MG63 (cell line): ENCODE measurements around the gene ARPC1A. TPM values are rescaled to one million over a fixed set of nuclear protein-coding genes. Genes with fewer than 3 reads are reported as not detected.
"Not testable (repeated sequence)": the region's sequence is repeated elsewhere in the genome, so short reads cannot be mapped to it uniquely, and the experiment has no call there.

ENCODE experiments used
- DNase-seq: peaks from one replicate; pipeline ENCODE4 v3.0.0-alpha.2; 2020
- H3K27me3 ChIP-seq: fragments of 250-450 bp; sonication (Bioruptor Pico); 2 replicates; pipeline ENCODE4 v1.5.1; 2020; ENCODE audit warnings: mild to moderate bottlenecking, moderate library complexity
- H3K36me3 ChIP-seq: fragments of 250-450 bp; sonication (Bioruptor Pico); 2 replicates; pipeline ENCODE4 v1.5.1; 2020; ENCODE audit warnings: mild to moderate bottlenecking, moderate library complexity
- H3K4me3 ChIP-seq: fragments of 250-450 bp; sonication (Bioruptor Pico); 2 replicates; pipeline ENCODE4 v1.5.1; 2020; ENCODE audit warnings: mild to moderate bottlenecking, moderate library complexity
- H3K9me3 ChIP-seq: fragments of 250-450 bp; sonication (Bioruptor Pico); 2 replicates; pipeline ENCODE4 v1.5.1; 2020; ENCODE audit warnings: mild to moderate bottlenecking, moderate library complexity
- total RNA-seq: library from RNA; depleted of rRNA; stranded (reverse); fragments of >200 nt; shearing (Covaris generic); gene quantifications from 2 replicates; pipeline ENCODE4 v1.2.3, GENCODE V29; 2014; ENCODE audit warnings: low replicate concordance

Gene ARPC1A
- total RNA-seq, 1 experiment from 2014 or later, result 75.8 TPM

DNA sequence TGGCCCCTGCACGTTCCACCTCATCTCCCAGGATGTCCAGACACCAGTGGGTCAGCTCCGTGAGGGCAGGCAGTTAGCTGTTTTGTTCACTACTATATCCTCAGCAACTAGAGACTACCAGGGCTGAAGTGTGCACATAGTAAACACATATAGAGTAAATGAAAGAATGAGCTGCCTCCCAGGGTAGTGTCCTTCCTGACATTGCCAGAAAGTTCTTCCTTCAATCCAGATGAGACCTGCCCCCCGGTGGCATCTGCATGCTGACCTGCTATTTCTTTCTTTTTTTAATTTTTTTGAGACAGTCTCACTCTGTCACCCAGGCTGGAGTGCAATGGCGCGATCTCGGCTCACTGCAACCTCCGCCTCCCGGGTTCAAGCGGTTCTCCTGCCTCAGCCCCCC lies 14.0 kb upstream of the ARPC1A start:
- Histone ChIP-seq H3K36me3 (no peaks in the 10 kb centered on the region), H3K27me3 (no peaks in the 10 kb centered on the region), H3K4me3 (no peak overlapping the region), H3K9me3 (no peaks in the 10 kb centered on the region)
- DNase-seq, result no peak

DNA sequence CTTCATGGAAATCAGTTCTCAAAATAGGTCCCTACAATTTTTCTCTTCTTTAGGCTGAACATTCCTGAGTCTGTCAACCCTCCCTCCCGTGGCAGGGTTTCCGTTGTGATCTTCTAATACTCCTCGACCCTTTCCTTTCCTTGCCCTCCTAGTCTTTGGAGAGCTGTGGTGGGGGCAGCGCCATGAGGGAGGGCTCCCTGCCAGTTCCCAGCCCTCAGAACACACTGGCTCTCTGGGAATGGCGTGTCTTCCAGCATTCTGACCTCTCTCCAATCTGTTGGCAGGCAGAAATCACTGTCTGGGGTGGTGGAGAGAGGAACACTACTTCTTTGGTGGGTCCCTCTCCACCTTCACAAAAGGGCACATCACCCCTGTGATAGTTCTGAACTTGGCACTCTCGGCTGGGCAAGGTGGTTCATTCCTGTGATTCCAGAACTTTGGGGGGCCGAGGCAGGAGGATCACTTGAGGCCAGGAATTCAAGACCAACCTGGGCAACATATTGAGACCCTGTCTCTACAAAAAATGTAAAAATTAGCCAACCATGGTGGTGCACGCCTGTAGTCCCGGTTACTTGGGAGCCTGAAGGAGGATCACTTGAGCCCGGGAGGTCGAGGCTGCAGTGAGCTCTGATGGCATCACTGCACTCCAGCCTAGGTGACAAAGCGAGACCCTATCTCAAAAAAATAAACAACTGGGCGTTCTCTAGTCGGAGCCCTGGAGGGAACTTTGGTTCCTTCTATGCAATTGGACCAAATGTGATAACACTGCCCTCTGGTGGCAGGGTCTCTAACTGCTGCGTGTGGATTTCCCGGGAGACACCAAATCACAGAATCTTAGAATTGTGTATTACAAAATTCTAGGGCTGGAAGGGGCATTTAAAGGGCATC lies 13.1 kb upstream of the ARPC1A start:
- Histone ChIP-seq H3K9me3 (no peaks in the 10 kb centered on the region), H3K36me3 (no peaks in the 10 kb centered on the region), H3K27me3 (no peaks in the 10 kb centered on the region), H3K4me3 (no peak overlapping the region)
- peak; percentile 13 for DNase-seq

DNA sequence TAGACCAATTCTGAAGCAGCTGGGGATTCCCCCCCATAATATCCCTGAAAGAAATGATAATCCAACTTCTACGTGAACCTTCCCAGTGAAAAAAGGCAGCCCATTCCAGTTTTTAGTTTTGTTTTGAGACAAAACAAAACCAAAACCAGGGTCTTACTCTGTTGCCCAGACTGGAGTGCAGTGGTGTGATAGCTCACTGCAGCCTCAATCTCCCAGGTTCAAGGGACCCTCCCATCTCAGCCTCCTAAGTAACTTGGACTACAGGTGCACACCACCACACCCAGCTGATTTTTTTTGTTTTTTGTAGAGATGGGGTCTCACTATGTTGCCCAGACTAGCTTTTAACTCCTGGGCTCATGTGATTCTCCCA lies 12.5 kb upstream of the ARPC1A start:
- no peak for DNase-seq
- Histone ChIP-seq H3K4me3 (no peak overlapping the region), H3K9me3 (no peaks in the 10 kb centered on the region), H3K36me3 (no peaks in the 10 kb centered on the region), H3K27me3 (no peaks in the 10 kb centered on the region)

DNA sequence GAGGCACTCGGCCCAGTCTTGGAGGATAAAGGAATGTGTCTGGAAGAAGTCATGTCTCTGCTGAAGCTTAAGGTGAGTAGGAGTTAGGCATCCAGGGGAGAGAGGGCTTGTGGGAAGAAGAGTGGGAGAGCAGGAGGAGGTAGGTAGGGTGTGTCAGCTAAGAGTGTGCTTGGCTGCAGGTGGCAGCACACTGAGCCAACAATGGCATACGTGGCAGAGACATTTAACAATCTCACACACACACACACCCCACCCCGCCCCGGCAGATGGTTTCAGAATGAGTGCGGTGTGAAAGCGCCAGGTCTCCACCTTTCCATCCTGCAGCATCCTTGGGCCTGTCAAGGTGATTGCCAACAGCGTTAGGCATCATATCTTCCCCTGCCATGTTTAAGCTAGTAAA lies 11.2 kb upstream of the ARPC1A start:
- DNase-seq, result no peak
- Histone ChIP-seq H3K9me3 (no peaks in the 10 kb centered on the region), H3K4me3 (no peak overlapping the region), H3K27me3 (no peaks in the 10 kb centered on the region), H3K36me3 (no peaks in the 10 kb centered on the region)

DNA sequence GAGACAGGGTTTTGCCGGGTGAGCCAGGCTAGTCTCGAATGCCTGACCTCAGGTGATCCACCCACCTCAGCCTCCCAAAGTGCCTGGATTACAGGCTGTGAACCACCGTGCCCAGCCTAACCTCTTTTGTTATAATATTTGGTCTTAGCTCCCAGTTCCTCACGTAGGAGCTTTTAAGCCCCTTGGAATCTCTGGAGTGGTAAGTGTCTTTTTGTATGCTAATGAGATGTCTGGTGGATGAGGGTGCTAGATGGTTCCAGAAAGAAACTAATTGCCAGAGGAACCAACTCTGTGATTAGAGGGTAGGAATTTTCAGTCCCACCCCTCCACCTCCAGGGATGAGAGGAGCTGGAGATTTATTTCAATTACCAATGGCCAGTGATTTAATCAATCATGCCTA lies 5.3 kb upstream of the ARPC1A start:
- Histone ChIP-seq H3K36me3 (no peaks in the 10 kb centered on the region), H3K9me3 (no peaks in the 10 kb centered on the region), H3K4me3 (no peak overlapping the region), H3K27me3 (no peaks in the 10 kb centered on the region)
- DNase-seq, result no peak

DNA sequence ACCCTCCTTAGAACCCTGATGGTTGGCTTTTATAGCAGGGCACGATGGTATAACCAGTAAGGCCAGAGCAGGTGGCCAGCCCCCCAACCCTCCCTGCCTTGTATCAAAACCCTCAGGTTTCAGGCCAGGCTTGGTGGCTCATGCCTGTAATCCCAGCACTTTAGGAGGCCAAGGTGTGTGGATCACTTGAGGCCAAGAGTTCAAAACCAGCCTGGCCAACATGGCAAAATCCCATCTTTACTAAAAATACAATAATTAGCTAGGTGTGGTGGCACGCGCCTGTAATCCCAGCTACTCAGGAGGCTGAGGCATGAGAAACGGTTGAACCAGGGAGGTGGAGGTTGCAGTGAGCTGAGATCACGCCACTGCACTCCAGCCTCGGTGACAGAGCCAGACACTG lies 3.0 kb upstream of the ARPC1A start:
- not testable (repeated sequence) for H3K9me3 ChIP-seq, H3K4me3 ChIP-seq, H3K27me3 ChIP-seq, DNase-seq, H3K36me3 ChIP-seq

DNA sequence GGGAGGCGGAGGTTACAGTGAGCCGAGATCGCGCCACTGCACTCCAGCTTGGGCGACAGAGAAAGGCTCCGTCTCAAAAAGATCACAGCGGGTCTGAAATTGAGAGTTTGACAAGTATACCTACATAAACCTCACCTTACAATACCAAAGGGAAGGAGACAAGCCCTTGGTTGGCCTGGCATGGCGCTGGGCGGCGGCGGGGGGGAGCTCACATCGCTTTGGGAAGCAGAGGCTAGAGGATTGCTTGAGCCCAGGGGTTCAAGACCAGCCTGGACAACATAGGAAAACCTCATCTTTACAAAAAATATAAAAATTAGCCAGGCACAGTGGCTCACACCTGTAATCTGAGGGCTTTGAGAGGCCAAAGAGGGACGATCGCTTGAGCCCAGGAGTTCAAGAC lies 1.1 kb upstream of the ARPC1A start:
- H3K9me3 ChIP-seq, result no peaks in the 10 kb centered on the region
- peaks cover 3% of the 10 kb centered on the region; the same call in 1 of the 2 replicates for H3K36me3 ChIP-seq
- H3K27me3 ChIP-seq, result no peaks in the 10 kb centered on the region
- DNase-seq, result no peak
- H3K4me3 ChIP-seq, result peak overlapping the region; percentile 85

DNA sequence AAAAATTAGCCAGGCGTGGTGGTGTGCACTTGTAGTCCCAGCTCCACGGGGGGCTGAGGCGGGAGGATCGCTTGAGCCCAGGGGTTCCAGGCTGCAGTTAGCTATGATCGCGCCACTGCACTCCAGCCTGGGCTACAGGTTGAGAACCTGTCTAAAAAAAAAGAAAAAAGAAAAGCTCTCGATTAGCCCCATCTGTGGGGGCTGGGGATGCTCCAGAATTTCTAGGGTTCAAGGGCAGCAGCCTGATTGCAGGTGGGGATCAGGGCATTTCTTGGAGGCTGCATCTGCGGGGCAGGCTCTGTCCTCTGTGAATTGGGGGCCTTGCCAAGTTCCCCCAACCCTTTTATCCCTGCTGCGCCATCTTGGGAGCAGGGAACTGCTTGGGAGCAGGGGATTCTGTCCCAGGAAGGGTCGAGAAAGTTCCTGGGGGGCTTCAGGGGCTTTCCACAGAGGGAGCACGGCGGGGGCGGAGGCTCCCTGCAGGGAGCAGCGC lies 651 bp upstream of the ARPC1A start:
- Histone ChIP-seq H3K9me3 (no peaks in the 10 kb centered on the region), H3K4me3 (peak overlapping the region; percentile 85), H3K36me3 (peaks cover 3% of the 10 kb centered on the region; the same call in 1 of the 2 replicates), H3K27me3 (no peaks in the 10 kb centered on the region)
- no peak for DNase-seq

DNA sequence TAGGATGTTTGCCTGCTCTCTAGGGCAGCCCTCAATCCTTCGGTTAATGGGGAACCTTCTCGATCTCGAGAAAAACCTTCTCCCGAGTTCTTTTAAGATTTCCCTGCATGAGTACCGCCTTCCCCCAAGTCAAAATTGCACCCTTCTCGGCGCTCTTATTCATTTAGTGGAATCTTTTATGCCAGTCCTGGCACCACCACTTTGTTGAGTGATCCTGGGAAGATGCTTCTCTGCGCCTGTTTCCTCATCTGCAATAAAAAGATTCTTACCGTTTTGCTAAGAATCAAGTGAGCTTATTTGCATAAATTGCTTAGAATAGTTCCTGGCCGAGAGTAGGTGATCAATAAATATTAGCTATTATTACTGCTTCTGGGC lies 697 bp downstream of the ARPC1A start:
- DNase-seq, result no peak

DNA sequence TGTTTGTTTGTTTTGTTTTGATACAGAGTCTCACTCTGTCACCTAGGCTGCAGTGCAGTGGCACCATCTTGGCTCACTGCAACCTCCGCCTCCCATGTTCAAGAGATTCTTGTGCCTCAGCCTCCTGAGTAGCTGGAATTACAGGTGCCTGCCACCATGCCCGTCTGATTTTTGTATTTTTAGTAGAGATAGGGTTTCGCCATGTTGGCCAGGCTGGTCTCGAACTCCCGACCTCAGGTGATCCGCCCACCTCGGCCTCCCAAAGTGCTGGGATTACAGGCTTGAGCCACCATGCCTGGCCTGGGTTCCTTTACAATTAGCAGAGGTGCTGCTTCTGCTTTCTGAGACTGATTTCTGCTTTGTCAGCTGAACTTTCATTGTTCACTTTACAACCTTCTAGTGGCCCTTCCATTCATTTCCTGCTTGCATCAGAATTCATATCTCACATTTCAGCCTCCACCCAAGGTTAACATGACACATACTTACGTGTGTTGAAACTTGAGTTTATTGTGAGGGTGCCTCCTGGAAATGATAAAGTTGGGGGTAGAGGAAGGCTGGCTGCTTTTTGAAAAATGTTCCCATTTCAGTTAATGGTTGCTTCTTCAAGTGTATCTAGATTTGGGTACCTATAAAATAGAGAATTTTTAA lies 4.7 kb downstream of the ARPC1A start:
- peaks cover 14% of the 10 kb centered on the region for H3K36me3 ChIP-seq
- not testable (repeated sequence) for DNase-seq, H3K9me3 ChIP-seq, H3K4me3 ChIP-seq, H3K27me3 ChIP-seq

More for the DNA sequence above, 697 bp downstream of the ARPC1A start:
- H3K9me3 ChIP-seq, result no peaks in the 10 kb centered on the region
- H3K4me3 ChIP-seq, result peak overlapping the region; percentile 85
- peaks cover 6% of the 10 kb centered on the region for H3K36me3 ChIP-seq
- H3K27me3 ChIP-seq, result no peaks in the 10 kb centered on the region

DNA sequence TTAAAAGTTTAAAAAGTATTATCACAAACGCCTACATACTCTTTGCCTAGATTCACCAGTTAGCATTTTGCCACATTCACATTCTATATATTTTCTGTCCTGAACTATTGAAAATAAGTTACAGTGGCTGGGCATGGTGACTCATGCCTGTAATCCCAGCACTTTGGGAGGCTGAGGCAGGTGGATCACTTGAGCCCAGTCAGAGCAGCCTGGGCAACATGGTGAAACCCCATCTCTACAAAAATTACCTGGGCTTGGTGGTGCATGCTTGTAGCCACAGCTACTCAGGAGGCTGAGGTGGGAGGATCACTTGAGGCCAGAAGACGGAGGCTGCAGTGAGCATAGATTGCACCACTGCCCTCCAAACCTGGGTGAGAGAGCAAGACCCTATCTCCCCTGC lies 5.3 kb downstream of the ARPC1A start:
- H3K4me3 ChIP-seq, result no peak overlapping the region
- no peaks in the 10 kb centered on the region for H3K27me3 ChIP-seq
- no peak for DNase-seq
- peaks cover 14% of the 10 kb centered on the region for H3K36me3 ChIP-seq
- H3K9me3 ChIP-seq, result no peaks in the 10 kb centered on the region

DNA sequence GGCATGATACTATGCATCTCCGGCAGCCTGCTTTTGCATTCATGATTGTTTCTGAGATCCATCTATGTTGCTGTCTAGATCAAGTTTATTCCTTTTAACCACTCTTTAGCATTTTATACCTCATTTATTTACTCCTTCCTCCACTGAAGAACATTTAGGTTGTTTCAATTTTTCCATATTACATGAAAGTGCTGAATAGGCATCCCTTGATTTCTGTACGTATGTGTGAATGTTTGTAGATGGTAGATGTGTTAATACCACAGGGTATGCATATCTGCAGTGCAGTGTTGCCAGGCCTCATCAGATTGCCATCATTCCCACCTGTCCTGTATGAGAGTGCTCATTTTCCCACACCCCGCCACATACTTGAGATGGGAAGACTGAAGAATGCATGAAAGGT lies 13.9 kb downstream of the ARPC1A start:
- peaks cover 44% of the 10 kb centered on the region for H3K36me3 ChIP-seq
- no peak overlapping the region for H3K4me3 ChIP-seq
- no peaks in the 10 kb centered on the region for H3K9me3 ChIP-seq
- no peaks in the 10 kb centered on the region for H3K27me3 ChIP-seq
- no peak for DNase-seq

DNA sequence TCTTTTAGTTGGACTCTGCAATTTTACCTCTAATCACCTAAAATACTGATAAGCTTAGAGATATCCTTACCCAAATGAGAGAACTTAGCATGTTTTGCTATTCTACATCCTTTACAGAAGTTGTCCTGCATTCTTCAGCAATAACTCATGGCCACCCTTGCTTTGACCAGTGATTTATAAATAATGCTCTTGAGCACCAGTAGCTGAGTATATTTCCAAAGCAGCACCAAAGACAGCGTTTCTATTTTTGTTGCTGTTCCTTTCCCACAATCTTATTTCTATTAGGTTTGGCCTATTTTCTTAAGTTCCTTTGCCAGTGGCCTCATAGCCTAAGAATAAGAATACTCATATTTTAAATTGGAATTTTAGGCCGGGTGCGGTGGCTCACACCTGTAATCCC lies 15.0 kb downstream of the ARPC1A start:
- Histone ChIP-seq H3K4me3 (no peak overlapping the region), H3K36me3 (peaks cover 44% of the 10 kb centered on the region), H3K27me3 (no peaks in the 10 kb centered on the region), H3K9me3 (no peaks in the 10 kb centered on the region)
- DNase-seq, result no peak

DNA sequence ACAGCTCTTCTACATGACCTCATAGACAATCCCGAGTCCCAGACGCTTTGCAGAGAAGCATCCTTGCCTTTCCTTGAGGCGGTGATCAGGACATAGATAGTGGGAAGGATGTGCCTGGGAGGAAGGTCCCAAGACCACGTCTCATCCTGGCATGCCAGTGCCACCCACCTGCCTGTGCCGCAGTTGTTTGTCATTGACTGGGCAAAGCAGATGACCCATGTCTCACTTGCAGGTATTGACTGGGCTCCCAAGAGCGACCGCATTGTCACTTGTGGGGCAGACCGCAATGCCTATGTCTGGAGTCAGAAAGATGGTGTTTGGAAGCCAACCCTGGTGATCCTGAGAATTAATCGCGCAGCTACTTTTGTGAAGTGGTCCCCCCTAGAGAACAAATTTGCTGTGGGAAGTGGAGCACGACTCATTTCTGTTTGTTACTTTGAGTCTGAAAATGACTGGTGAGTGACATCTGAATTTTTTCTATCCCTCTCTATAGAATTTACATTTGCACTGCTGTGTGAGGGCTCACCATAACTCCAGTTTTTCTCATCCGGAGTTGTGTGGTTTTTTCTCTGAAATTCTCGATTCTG lies 18.5 kb downstream of the ARPC1A start:
- no peaks in the 10 kb centered on the region for H3K9me3 ChIP-seq
- no peaks in the 10 kb centered on the region for H3K27me3 ChIP-seq
- H3K36me3 ChIP-seq, result peaks cover 43% of the 10 kb centered on the region
- H3K4me3 ChIP-seq, result no peak overlapping the region
- DNase-seq, result no peak

DNA sequence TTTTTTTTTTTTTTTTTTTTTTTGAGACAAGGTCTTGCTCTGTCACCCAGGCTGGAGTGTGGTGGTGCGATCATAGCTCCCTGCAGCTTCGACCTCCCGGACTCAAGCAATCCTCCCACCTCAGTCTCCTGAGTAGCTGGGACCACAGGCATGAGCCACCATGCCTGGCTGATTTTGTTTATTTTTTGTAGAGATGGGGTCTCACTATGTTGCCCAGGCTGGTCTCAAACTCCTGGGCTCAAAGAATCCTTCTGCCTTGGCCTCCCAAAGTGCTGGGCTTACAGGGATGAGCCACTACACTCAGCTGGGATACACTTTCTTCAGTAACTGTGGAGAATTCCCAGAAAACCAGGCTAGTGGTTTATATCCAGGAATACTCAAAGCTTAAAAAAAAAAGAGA lies 24.9 kb downstream of the ARPC1A start:
- H3K9me3 ChIP-seq, H3K4me3 ChIP-seq, DNase-seq, H3K27me3 ChIP-seq: not testable (repeated sequence)
- H3K36me3 ChIP-seq, result peaks cover 14% of the 10 kb centered on the region

DNA sequence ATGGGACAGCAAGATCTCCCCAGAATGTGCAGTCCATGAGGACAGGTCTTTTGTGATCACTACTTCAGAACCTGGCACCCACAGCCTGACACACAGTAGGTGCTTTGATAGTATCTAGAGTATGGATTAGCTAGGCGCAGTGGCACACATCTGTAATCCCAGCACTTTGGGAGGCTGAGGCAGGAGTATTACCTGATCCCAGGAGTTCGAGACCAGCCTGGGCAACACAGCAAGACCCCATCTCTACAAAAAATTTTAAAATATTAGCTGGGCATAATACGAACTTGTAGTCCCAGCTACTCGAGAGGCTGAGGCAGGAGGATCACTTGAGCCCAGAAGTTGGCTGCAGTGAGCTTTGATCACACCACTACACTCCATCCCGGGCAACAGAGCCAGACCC lies 26.5 kb downstream of the ARPC1A start:
- Histone ChIP-seq H3K36me3 (peaks cover 8% of the 10 kb centered on the region), H3K9me3 (no peaks in the 10 kb centered on the region), H3K4me3 (no peak overlapping the region), H3K27me3 (no peaks in the 10 kb centered on the region)
- DNase-seq, result no peak

DNA sequence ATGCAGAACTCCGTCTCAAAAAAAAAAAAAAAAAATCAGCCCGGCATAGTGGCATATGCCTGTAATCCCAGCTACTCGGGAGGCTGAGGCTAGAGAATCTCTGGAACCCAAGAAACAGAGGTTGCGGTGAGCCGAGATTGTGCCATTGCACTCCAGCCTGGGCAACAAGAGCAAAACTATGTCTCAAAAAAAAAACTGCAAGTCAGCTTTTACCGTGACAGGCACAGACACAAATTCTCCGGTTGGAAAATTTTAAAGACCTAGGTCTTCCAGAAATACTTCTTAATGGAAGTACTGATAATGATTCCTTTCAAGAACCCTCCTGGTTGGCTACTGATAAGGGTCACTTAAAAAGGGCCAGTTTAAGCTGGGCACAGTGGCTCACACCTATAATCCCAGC lies 29.4 kb downstream of the ARPC1A start:
- no peak overlapping the region for H3K4me3 ChIP-seq
- H3K27me3 ChIP-seq, result no peaks in the 10 kb centered on the region
- no peaks in the 10 kb centered on the region for H3K9me3 ChIP-seq
- H3K36me3 ChIP-seq, result peaks cover 15% of the 10 kb centered on the region
- DNase-seq, result no peak
